Sigmoid colon (tissue), 7 donors: ENCODE data around the gene GLMP. TPM values are rescaled to one million over a fixed set of nuclear protein-coding genes. Genes with fewer than 3 reads are reported as not detected.
A peak's percentile ranks its signal among the peaks of the same experiment; 100 is the strongest.

Experiments used
- DNase-seq: peaks from one replicate; pipeline ENCODE4 v3.0.0-alpha.2; 2019
- H3K27ac ChIP-seq, 4 donors: fragments of 200-600 bp; sonication (generic); one replicate each; pipeline ENCODE4 v1.5.1; 2016 to 2019; ENCODE audit warnings: mild to moderate bottlenecking in 1 of 4
- H3K27me3 ChIP-seq, 3 donors: fragments of 200-600 bp; sonication (generic); one replicate each; pipeline ENCODE4 v1.5.1; 2019; ENCODE audit warnings: mild to moderate bottlenecking in 1 of 3
- H3K36me3 ChIP-seq, 4 donors: fragments of 200-600 bp; sonication (generic); one replicate each; pipeline ENCODE4 v1.5.1; 2016 to 2019
- H3K4me1 ChIP-seq, 4 donors: fragments of 200-600 bp; sonication (generic); one replicate each; pipeline ENCODE4 v1.5.1; 2017 to 2019
- H3K4me3 ChIP-seq, 4 donors: fragments of 200-600 bp; sonication (generic); one replicate each; pipeline ENCODE4 v1.5.1; 2017 to 2019; ENCODE audit warnings: mild to moderate bottlenecking in 2 of 4, moderate library complexity in 1 of 4
- H3K9me3 ChIP-seq, 4 donors: fragments of 200-600 bp in 3 of 4; sonication (generic) in 3 of 4; one replicate each; pipeline versions ENCODE4 v1.5.1 to v1.6.1; 2013 to 2019
- CTCF ChIP-seq, 4 experiments: fragments of 450-650 bp in 3 of 4; fragments of 200-600 bp in 1 of 4; IDR thresholded peaks; one replicate each; pipeline ENCODE4 v1.5.1; 2016 to 2019; ENCODE audit warnings: antibody characterized with exemption in 4 of 4, mild to moderate bottlenecking in 3 of 4, moderate library complexity in 2 of 4
- EP300 ChIP-seq, 4 donors: sonication (generic); formaldehyde crosslinking; IDR thresholded peaks; one replicate each; pipeline ENCODE4 v1.6.1; 2017; ENCODE audit warnings: antibody characterized with exemption in 4 of 4
- POLR2A ChIP-seq, 2 donors: fragments of 450-650 bp; IDR thresholded peaks; one replicate each; pipeline ENCODE4 v1.6.1; 2016; ENCODE audit warnings: antibody characterized with exemption in 2 of 2, mild to moderate bottlenecking in 2 of 2, moderate library complexity in 2 of 2
- POLR2AphosphoS5 ChIP-seq, 4 donors: sonication (generic); formaldehyde crosslinking; IDR thresholded peaks; one replicate each; pipeline ENCODE4 v1.6.1; 2017; ENCODE audit warnings: antibody characterized with exemption in 4 of 4
- whole genome bisulfite sequencing, 2 donors: extraction: QIAGEN DNeasy Blood & Tissue Kit; methylation state at CpG; one replicate each; pipeline ENCODE4 v1.1.7; 2013; 5-methylcytosine and 5-hydroxymethylcytosine counted together
- intact Hi-C: fragments of 100-400 bp; cut with DNase I; formaldehyde crosslinking; loops from one replicate; pipeline ENCODE4 v1.15.1; 2023
- polyA plus RNA-seq, 3 donors: library from polyadenylated mRNA; stranded (reverse); fragments of 200-250 nt; gene quantifications; one replicate each; pipeline ENCODE4 v1.2.3, GENCODE V29; 2013
- total RNA-seq, 4 donors: library from RNA; depleted of rRNA; stranded (reverse); fragments of >200 nt; gene quantifications; one replicate each; pipeline ENCODE4 v1.1.0, GENCODE V29; 2016
- donor health status: healthy with polysubstance abuse.
- donor health status: Bipolar disorder and iron deficiency.
- donor health status: healthy.

GLMP gene
- total and polyA plus RNA-seq, 7 donors, result 33.3 to 53.2 (median 38.8) TPM

GRCh38 chr1:156247460-156248322 is 47.8 kb downstream of the GLMP start, which contains the start of gene PAQR6:
Gene PAQR6, minus strand, starts transcription at chr1:156248056. Its CDS starts 1,325 bp downstream, at chr1:156246731.
- intact Hi-C loops, result no loop called here
- H3K4me1 ChIP-seq, result peaks cover 0 to 26% (median 23%) of the 10 kb centered on the region in 4 donors
- peaks cover 26 to 37% (median 32%) of the 10 kb centered on the region in 4 donors for H3K36me3 ChIP-seq
- no peaks in the 10 kb centered on the region for H3K9me3 ChIP-seq
- H3K4me3 ChIP-seq, result no peak within 1 kb of the TSS
- 28 to 65% methylated on average over 16 of the region's 16 CpGs for WGBS, 2 donors
- peak within 1 kb of the TSS in 1 of 4 donors; percentile 6 for H3K27ac ChIP-seq
- peak; percentile 71 for DNase-seq
- H3K27me3 ChIP-seq, result peaks cover 15 to 35% (median 18%) of the 10 kb centered on the region in 3 donors
- no peak for TF ChIP-seq POLR2A (IDR thresholded peaks at IDR 0.05)
- TF ChIP-seq POLR2AphosphoS5 (IDR thresholded peaks at IDR 0.05), result peak in 2 of 4 donors; percentile 28

GRCh38 chr1:156246781-156247459 is 48.6 kb downstream of the GLMP start:
- intact Hi-C loops, result no loop called here
- H3K4me3 ChIP-seq, result no peak overlapping the region
- peak in 2 of 4 donors; percentile 13 to 26 for TF ChIP-seq POLR2AphosphoS5 (IDR thresholded peaks at IDR 0.05)
- no peak for TF ChIP-seq EP300 (IDR thresholded peaks at IDR 0.05)
- no peak for TF ChIP-seq POLR2A (IDR thresholded peaks at IDR 0.05)
- TF ChIP-seq CTCF (IDR thresholded peaks at IDR 0.05), result no peak
- DNase-seq, result peak; percentile 74
- WGBS, 2 donors, result 27 to 56% methylated on average over 16 of the region's 16 CpGs
- no peak overlapping the region for H3K27ac ChIP-seq
- no peaks in the 10 kb centered on the region for H3K9me3 ChIP-seq
- peaks cover 19 to 29% (median 25%) of the 10 kb centered on the region in 4 donors for H3K36me3 ChIP-seq
- peaks cover 15 to 35% (median 18%) of the 10 kb centered on the region in 3 donors for H3K27me3 ChIP-seq
- H3K4me1 ChIP-seq, result peaks cover 0 to 26% (median 23%) of the 10 kb centered on the region in 4 donors

- no peak for TF ChIP-seq CTCF (IDR thresholded peaks at IDR 0.05)
- TF ChIP-seq EP300 (IDR thresholded peaks at IDR 0.05), result no peak
- no peak for TF ChIP-seq POLR2A (IDR thresholded peaks at IDR 0.05)
- TF ChIP-seq POLR2AphosphoS5 (IDR thresholded peaks at IDR 0.05), result no peak
- Histone ChIP-seq H3K9me3 (no peaks in the 10 kb centered on the region), H3K27me3 (peaks cover 15 to 35% (median 18%) of the 10 kb centered on the region in 3 donors), H3K36me3 (peaks cover 14 to 27% (median 19%) of the 10 kb centered on the region in 4 donors), H3K27ac (no peak overlapping the region), H3K4me3 (no peak overlapping the region), H3K4me1 (peaks cover 0 to 26% (median 23%) of the 10 kb centered on the region in 4 donors)
- 46 to 53% methylated on average over 10 of the region's 10 CpGs for WGBS, 2 donors
- intact Hi-C loops, result no loop called here
- DNase-seq, result no peak
Measured at GRCh38 chr1:156246241-156246780, 49.2 kb downstream of the GLMP start.

GRCh38 chr1:156245451-156246232 is 49.8 kb downstream of the GLMP start:
- Histone ChIP-seq H3K36me3 (peaks cover 7 to 27% (median 12%) of the 10 kb centered on the region in 4 donors), H3K27me3 (peaks cover 15 to 35% (median 18%) of the 10 kb centered on the region in 3 donors), H3K4me1 (peaks cover 0 to 26% (median 23%) of the 10 kb centered on the region in 4 donors), H3K27ac (no peak overlapping the region), H3K4me3 (peak overlapping the region in 3 of 4 donors; percentile 3 to 30 (median 16)), H3K9me3 (no peaks in the 10 kb centered on the region)
- no peak for DNase-seq
- intact Hi-C loops, result no loop called here
- TF ChIP-seq POLR2AphosphoS5 (IDR thresholded peaks at IDR 0.05) (peak in 1 of 4 donors; percentile 33), POLR2A (IDR thresholded peaks at IDR 0.05) (no peak)
- WGBS, 2 donors, result 1 to 5% methylated on average over 69 of the region's 69 CpGs

GRCh38 chr1:156244712-156245111 is 50.8 kb downstream of the GLMP start:
- TF ChIP-seq POLR2AphosphoS5 (IDR thresholded peaks at IDR 0.05) (no peak), CTCF (IDR thresholded peaks at IDR 0.05) (no peak), EP300 (IDR thresholded peaks at IDR 0.05) (no peak), POLR2A (IDR thresholded peaks at IDR 0.05) (no peak)
- no peak overlapping the region for H3K4me3 ChIP-seq
- 29 to 88% methylated on average over 17 of the region's 17 CpGs for WGBS, 2 donors
- H3K36me3 ChIP-seq, result peaks cover 0 to 25% (median 8%) of the 10 kb centered on the region in 4 donors
- peaks cover 15 to 35% (median 18%) of the 10 kb centered on the region in 3 donors for H3K27me3 ChIP-seq
- H3K4me1 ChIP-seq, result peaks cover 0 to 26% (median 23%) of the 10 kb centered on the region in 4 donors
- no peak for DNase-seq
- intact Hi-C loops, result no loop called here
- no peak overlapping the region for H3K27ac ChIP-seq
- no peaks in the 10 kb centered on the region for H3K9me3 ChIP-seq
